Measurements from ENCODE around the gene TNFSF12.

TNFSF12 gene

GRCh38 chr17:7570351-7570750, 21.5 kb downstream of the TNFSF12 start:
- DNase-seq (ENCODE audit: low read depth), result no peak

- DNase-seq (ENCODE audit: low read depth), result no peak
Observed at GRCh38 chr17:7572338-7572587, 23.4 kb downstream of the TNFSF12 start.

GRCh38 chr17:7572588-7573323, 23.9 kb downstream of the TNFSF12 start:
- DNase-seq (ENCODE audit: low read depth), result peak; percentile 98

GRCh38 chr17:7573324-7574080, 24.6 kb downstream of the TNFSF12 start:
- peak; percentile 81 for DNase-seq (ENCODE audit: low read depth)

GRCh38 chr17:7574176-7574953, 25.5 kb downstream of the TNFSF12 start:
- DNase-seq (ENCODE audit: low read depth), result no peak

GRCh38 chr17:7575481-7575883, 26.6 kb downstream of the TNFSF12 start:
- DNase-seq (ENCODE audit: low read depth), result no peak

GRCh38 chr17:7575959-7576358, 27.1 kb downstream of the TNFSF12 start:
- DNase-seq (ENCODE audit: low read depth), result no peak

- DNase-seq (ENCODE audit: low read depth), result no peak
Observed at GRCh38 chr17:7576432-7576937, 27.6 kb downstream of the TNFSF12 start.

GRCh38 chr17:7577327-7578199, 28.7 kb downstream of the TNFSF12 start:
- DNase-seq (ENCODE audit: low read depth), result no peak

GRCh38 chr17:7579001-7579833, 30.4 kb downstream of the TNFSF12 start, which contains the start of gene CD68:
Gene CD68, plus strand, starts transcription at chr17:7579638. Its CDS starts 40 bp downstream, at chr17:7579678.
- peak; percentile 85 for DNase-seq (ENCODE audit: low read depth)

GRCh38 chr17:7579834-7580603, 31.2 kb downstream of the TNFSF12 start:
- DNase-seq (ENCODE audit: low read depth), result no peak

- no peak for DNase-seq (ENCODE audit: low read depth)
Observed at GRCh38 chr17:7580604-7581575, 32.0 kb downstream of the TNFSF12 start.

- no peak for DNase-seq (ENCODE audit: low read depth)
Observed at GRCh38 chr17:7582396-7583252, 33.8 kb downstream of the TNFSF12 start.

GRCh38 chr17:7583253-7584109, 34.6 kb downstream of the TNFSF12 start, which contains the start of gene MPDU1:
Gene MPDU1, plus strand, starts transcription at chr17:7583852. Its CDS starts 11 bp downstream, at chr17:7583863.
- DNase-seq (ENCODE audit: low read depth), result peak; percentile 91

GRCh38 chr17:7586673-7587419, 38.0 kb downstream of the TNFSF12 start:
- no peak for DNase-seq (ENCODE audit: low read depth)
